GM19463 (cell line): Measurements from ENCODE around the gene CENPS.
"Not testable (repeated sequence)": the region's sequence is repeated elsewhere in the genome, so short reads cannot be mapped to it uniquely, and the experiment has no call there.

Experiments used
- ATAC-seq: cut with Tn5 transposase; IDR thresholded peaks from one replicate; pipeline ENCODE4 v1.9.1; 2021; ENCODE audit warnings: mild to moderate bottlenecking, moderate library complexity; ENCODE audit not compliant: unreplicated experiment

The CENPS gene

GRCh38 chr1:10418741-10419140 is 11.5 kb upstream of the CENPS start:
- ATAC-seq: not testable (repeated sequence)

DNA sequence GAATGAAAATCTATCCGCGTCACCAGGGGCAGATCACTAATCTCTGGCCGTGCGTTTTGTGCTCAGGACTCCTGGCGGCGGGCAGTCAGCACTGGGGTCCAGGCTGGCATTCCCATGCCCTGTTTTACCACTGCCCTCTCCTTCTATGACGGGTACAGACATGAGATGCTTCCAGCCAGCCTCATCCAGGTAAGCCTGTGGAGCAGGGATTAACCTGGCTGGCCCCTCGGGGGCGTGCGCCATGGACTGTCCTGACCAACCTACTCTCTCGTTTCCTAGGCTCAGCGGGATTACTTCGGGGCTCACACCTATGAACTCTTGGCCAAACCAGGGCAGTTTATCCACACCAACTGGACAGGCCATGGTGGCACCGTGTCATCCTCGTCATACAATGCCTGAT is 10.9 kb upstream of the CENPS start:
- ATAC-seq: no peak

GRCh38 chr1:10421637-10422036 is 8.6 kb upstream of the CENPS start:
- no peak for ATAC-seq

- no peak for ATAC-seq
Observed at GRCh38 chr1:10424034-10424433, 6.2 kb upstream of the CENPS start.

- ATAC-seq: no peak
Observed at GRCh38 chr1:10424651-10425050, 5.6 kb upstream of the CENPS start.

DNA sequence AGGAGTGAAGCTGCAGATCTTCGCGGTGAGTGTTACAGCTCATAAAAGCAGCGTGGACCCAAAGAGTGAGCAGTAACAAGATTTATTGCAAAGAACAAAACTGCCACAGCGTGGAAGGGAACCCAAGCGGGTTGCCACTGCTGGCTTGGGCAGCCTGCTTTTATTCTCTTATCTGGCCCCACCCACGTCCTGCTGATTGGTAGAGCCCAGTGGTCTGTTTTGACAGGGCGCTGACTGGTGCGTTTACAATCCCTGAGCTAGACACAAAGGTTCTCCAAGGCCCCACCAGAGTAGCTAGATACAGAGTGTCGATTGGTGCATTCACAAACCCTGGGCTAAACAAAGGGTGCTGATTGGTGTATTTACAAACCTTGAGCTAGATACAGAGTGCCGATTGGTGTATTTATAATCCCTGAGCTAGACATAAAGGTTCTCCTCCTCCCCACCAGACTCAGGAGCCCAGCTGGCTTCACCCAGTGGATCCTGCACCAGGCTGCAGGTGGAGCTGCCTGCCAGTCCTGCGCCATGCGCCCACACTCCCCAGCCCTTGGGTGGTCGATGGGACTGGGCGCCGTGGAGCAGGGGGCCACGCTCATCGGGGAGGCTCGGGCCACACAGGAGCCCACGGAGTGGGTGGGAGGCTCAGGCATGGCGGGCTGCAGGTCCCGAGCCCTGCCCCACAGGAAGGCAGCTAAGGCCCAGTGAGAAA is 4.3 kb upstream of the CENPS start:
- not testable (repeated sequence) for ATAC-seq

GRCh38 chr1:10426535-10426848 is 3.7 kb upstream of the CENPS start:
- ATAC-seq: not testable (repeated sequence)

DNA sequence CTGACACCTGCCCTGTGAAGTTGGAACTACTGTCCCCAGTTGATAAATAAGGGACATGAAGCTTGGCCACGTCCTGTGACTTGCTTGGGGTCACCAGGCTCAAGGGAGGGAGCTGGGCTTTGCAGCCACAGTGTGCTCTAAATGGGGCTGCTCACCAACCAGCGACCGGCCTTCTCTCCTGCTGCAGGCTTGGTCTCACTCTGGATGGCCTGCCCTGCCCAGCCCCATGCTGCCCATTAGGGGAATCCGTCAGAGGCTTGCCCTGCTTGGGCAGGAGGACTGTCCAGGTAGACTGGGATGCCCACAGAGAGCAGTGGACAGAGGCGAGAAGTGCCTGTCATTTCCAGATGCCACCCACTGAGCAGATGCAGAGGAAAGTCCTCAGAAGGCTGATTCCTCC is 1.2 kb upstream of the CENPS start:
- no peak for ATAC-seq

DNA sequence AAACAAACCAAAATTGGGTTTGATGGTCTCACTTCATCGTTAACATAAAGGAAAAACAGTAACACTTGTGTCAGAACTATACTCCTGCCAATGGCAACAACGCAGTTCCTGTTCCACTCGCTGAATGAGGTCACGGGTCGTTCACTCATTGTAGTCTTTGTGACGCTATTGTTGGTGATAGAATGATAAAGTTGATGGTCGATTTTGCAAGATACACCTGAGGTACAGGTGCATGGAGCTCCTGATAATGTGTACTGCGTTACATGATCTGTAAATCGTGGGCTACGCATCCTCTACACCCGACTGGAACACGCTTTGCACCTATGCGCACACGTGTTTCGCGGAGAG is 391 bp upstream of the CENPS start:
- ATAC-seq: no peak

GRCh38 chr1:10431070-10431730 is 967 bp downstream of the CENPS start:
- ATAC-seq: no peak

GRCh38 chr1:10432910-10433700 is 2.9 kb downstream of the CENPS start:
- ATAC-seq: no peak

DNA sequence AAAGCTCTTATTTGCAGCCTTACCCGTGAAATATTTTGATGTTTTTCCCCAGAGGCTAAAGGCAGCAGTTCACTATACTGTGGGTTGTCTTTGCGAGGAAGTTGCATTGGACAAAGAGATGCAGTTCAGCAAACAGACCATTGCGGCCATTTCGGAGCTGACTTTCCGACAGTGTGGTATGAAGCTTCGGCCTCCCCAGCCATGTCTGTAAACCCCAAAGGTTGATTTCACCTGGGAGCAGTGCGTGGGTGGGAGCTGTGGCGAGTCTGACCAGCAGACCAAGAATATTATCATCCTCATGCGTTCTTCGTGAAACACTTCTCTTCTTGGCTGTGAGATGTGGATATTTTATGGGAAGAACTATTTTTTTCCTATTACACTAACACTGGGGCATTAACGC is 3.6 kb downstream of the CENPS start:
- ATAC-seq: no peak

DNA sequence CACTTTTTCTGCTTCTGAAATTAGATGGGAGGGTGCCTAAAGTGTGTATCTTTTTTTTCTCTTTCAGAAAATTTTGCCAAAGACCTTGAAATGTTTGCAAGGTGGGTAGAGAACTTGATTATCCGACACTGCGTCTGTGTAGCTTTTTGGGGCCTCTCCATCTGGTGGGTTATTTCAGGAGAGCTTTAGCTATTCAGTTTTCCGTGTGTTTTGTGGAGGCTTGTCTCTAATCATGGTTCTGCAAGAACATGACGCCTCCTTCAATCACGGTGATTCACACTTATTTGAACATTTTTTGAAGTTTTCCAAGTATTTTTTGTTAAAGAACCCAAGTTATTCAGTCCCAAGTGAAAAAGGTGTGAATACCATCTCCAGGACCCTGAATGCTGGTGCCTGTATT is 4.4 kb downstream of the CENPS start:
- no peak for ATAC-seq

- ATAC-seq: no peak
Observed at GRCh38 chr1:10437052-10437451, 6.8 kb downstream of the CENPS start.

GRCh38 chr1:10438677-10439163 is 8.5 kb downstream of the CENPS start:
- no peak for ATAC-seq

DNA sequence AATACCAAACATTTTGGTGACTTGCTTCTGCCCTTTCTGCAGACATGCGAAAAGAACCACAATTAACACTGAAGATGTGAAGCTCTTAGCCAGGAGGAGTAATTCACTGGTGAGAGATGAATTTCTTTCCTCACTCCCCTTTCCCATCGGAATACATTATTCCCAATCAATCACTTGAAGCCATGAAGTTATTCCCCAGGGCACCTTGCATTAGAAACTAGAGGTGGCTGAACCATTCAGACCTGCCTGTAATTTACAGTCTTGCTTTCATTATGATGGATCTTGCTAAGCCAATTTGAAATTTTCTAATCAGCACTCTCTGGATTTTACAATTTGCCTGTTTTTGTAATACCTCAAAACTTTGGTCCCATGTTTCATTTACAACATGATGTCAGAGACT is 10.1 kb downstream of the CENPS start:
- ATAC-seq: no peak

DNA sequence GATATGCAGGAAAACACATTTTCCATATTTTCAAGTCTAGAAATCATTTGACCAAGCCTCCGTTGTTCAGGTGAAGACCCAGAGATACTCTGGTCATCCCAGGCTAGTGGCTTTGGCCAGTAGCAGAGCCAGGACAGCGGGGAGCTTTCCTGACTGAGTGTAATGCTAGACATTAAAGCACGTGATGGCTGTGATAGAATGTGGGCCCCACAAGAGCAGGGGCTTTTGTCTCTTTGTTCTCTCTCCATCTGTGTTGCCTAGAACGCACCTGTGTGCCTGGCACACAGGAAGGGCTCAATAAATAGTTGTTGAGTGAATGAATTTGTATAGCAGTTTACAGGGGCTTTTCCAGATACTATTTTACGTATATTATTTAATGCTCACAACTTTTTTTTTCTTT is 10.6 kb downstream of the CENPS start:
- no peak for ATAC-seq

DNA sequence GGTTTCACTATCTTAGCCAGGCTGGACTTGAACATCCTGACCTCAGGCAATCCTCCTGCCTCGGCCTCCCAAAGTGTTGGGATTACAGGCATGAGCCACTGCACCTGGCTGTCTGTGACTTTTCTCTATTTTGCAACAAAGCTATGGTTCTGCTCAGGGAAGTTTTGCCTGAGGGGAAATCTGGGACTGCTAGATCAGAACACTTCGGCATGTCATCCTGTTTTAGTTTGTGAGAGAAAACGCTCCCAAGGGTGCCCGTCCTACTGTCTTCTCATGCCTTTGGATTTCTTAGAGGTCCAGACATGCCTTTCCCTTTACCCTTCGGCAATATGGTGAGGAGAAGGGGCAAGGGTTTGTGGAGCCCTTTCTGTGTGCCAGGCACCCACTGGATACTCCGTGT is 14.0 kb downstream of the CENPS start:
- no peak for ATAC-seq

GRCh38 chr1:10444795-10445397 is 14.7 kb downstream of the CENPS start:
- no peak for ATAC-seq

GRCh38 chr1:10446790-10447422 is 16.7 kb downstream of the CENPS start:
- no peak for ATAC-seq

- no peak for ATAC-seq
Observed at GRCh38 chr1:10449751-10450150, 19.5 kb downstream of the CENPS start, which contains the start of gene CORT. Gene CORT, plus strand, starts transcription at chr1:10450031. Its CDS starts 193 bp downstream, at chr1:10450224.
